Esophagus squamous epithelium (tissue), 5 donors: ENCODE data around the gene PDZRN3. TPM values are rescaled to one million over a fixed set of nuclear protein-coding genes. Genes with fewer than 3 reads are reported as not detected.

Experiments used
- DNase-seq: peaks from one replicate; lab custom pipeline; 2025; lab: John Stamatoyannopoulos, UW
- H3K27ac ChIP-seq, 4 donors: fragments of 200-600 bp; sonication (generic); one replicate each; pipeline ENCODE4 v1.5.1; 2016 to 2019; ENCODE audit warnings: mild to moderate bottlenecking in 1 of 4
- H3K27me3 ChIP-seq, 4 donors: fragments of 200-600 bp; sonication (generic); 1 replicate in 3 of 4; 2 replicates in 1 of 4; pipeline versions ENCODE4 v1.5.1 to v1.6.0; 2017 to 2021; ENCODE audit warnings: antibody characterized with exemption in 1 of 4
- H3K36me3 ChIP-seq, 3 donors: fragments of 200-600 bp; sonication (generic); one replicate each; pipeline ENCODE4 v1.5.1; 2016 to 2019
- H3K4me1 ChIP-seq, 3 donors: fragments of 200-600 bp; sonication (generic); one replicate each; pipeline ENCODE4 v1.5.1; 2017 to 2019
- H3K4me3 ChIP-seq, 4 donors: fragments of 200-600 bp; sonication (generic); 1 replicate in 3 of 4; 2 replicates in 1 of 4; pipeline ENCODE4 v1.5.1; 2016 to 2019; ENCODE audit warnings: mild to moderate bottlenecking in 2 of 4, moderate library complexity in 1 of 4
- H3K9me3 ChIP-seq, 3 donors: fragments of 200-600 bp; sonication (generic); one replicate each; pipeline ENCODE4 v1.5.1; 2016 to 2019
- POLR2A ChIP-seq, 4 donors: fragments of 450-650 bp; IDR thresholded peaks; one replicate each; pipeline ENCODE4 v1.6.1; 2017; ENCODE audit warnings: antibody characterized with exemption in 4 of 4, mild to moderate bottlenecking in 4 of 4, moderate library complexity in 3 of 4
- WGBS, 2 donors: methylation state at CpG; one replicate each; pipeline ENCODE4 v1.1.5; 2018; 5-methylcytosine and 5-hydroxymethylcytosine counted together
- intact Hi-C: fragments of 100-400 bp; cut with DNase I; formaldehyde crosslinking; loops from one replicate; pipeline ENCODE4 v1.15.0; 2022
- total RNA-seq, 4 donors: library from RNA; depleted of rRNA; stranded (reverse); fragments of >200 nt; gene quantifications; one replicate each; pipeline ENCODE4 v1.1.0, GENCODE V29; 2016
- TF ChIP-seq, protein P1 (sequence below), 6 experiments: fragments of 450-650 bp in 4 of 6; fragments of 200-600 bp in 2 of 6; sonication (generic) in 2 of 6; IDR thresholded peaks; one replicate each; pipeline ENCODE4 v1.5.1; 2016 to 2019; ENCODE audit warnings: antibody characterized with exemption in 6 of 6, mild to moderate bottlenecking in 4 of 6, moderate library complexity in 4 of 6
- donor health status: DM: yes; HTN: yes; CAD: no.

Gene PDZRN3
- total RNA-seq, 4 donors from 2014 or later, result 22.1 to 54.9 (median 38.9) TPM

DNA sequence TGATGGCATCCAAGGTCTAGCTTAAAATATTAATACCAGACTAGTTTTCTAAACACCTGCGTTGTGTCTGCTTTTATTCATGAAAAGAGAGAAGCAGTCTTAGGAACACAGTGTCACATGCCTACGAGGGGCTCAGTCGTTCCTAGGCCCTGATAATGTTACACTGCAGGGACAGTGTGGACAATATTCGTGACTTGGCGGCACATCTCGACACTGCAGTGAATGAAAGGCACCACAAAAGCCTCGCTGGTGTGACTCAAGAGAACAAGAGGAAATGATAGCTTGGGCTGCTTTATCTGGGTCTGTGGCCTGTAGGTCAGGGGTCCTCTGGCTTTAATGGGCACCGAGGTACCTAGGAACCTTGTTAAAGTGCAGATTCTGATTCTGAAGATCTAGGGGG lies 226.7 kb downstream of the PDZRN3 start:
- Histone ChIP-seq H3K27me3 (no peaks in the 10 kb centered on the region), H3K36me3 (peaks cover 0 to 14% (median 0%) of the 10 kb centered on the region in 3 donors), H3K4me1 (peaks cover 0 to 32% (median 6%) of the 10 kb centered on the region in 3 donors), H3K4me3 (no peak overlapping the region), H3K27ac (peak overlapping the region in 2 of 4 donors; percentile 16 to 33), H3K9me3 (no peaks in the 10 kb centered on the region)
- intact Hi-C loops, result no loop called here
- TF ChIP-seq, protein P1, sequence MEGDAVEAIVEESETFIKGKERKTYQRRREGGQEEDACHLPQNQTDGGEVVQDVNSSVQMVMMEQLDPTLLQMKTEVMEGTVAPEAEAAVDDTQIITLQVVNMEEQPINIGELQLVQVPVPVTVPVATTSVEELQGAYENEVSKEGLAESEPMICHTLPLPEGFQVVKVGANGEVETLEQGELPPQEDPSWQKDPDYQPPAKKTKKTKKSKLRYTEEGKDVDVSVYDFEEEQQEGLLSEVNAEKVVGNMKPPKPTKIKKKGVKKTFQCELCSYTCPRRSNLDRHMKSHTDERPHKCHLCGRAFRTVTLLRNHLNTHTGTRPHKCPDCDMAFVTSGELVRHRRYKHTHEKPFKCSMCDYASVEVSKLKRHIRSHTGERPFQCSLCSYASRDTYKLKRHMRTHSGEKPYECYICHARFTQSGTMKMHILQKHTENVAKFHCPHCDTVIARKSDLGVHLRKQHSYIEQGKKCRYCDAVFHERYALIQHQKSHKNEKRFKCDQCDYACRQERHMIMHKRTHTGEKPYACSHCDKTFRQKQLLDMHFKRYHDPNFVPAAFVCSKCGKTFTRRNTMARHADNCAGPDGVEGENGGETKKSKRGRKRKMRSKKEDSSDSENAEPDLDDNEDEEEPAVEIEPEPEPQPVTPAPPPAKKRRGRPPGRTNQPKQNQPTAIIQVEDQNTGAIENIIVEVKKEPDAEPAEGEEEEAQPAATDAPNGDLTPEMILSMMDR (IDR thresholded peaks at IDR 0.05), result no peak
- TF ChIP-seq POLR2A (IDR thresholded peaks at IDR 0.05), result no peak
- no peak for DNase-seq
- WGBS, 2 donors, result 88% methylated on average over 8 of the region's 8 CpGs

DNA sequence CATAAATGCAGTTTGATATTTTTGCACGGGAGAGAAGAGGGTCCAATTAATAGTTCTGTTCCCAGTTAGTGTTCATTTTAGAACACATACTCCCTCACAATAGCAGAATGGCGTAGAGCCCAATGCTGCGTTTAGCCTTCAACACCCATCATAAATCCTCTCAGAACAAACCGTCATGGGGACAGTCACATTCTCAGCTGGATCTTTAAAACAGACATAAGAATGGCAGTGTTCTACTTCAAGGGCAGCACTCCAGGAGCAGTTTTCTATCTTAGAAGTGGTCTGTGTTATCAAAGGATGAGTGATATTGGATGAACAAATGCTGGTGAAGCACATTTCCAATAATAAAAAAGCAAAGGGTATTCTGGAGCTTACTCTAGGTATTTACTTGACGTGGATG lies 230.5 kb downstream of the PDZRN3 start:
- Histone ChIP-seq H3K27ac (no peak overlapping the region), H3K9me3 (no peaks in the 10 kb centered on the region), H3K4me1 (peaks cover 0 to 6% (median 0%) of the 10 kb centered on the region in 3 donors), H3K36me3 (peaks cover 0 to 32% (median 0%) of the 10 kb centered on the region in 3 donors), H3K27me3 (no peaks in the 10 kb centered on the region), H3K4me3 (no peak overlapping the region)
- DNase-seq, result no peak
- intact Hi-C loops, result no loop called here
- TF ChIP-seq, protein P1 (IDR thresholded peaks at IDR 0.05), result no peak
- TF ChIP-seq POLR2A (IDR thresholded peaks at IDR 0.05), result no peak
- 82 to 85% methylated on average over 5 of the region's 5 CpGs for WGBS, 2 donors

DNA sequence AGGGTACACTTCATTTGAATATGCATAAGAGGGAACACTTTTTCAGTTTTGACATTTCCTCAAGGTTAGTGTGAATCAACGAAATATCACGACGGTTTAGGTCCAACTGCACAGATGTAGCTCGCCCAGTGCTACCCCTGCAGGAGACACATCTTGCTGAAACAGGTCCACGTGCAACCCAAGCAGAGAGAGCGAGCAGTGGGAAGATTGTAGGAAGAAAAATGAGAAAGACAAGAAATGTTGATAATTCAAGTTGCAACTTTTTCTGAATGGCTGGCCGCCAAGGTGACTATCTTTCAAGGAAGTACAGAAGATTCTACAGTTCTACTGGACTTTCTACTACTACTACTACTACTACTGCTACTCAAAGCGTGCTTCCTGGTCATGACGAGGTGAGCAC lies 231.7 kb downstream of the PDZRN3 start:
- peaks cover 0 to 38% (median 0%) of the 10 kb centered on the region in 3 donors for H3K36me3 ChIP-seq
- WGBS, 2 donors, result 85 to 91% methylated on average over 9 of the region's 9 CpGs
- H3K9me3 ChIP-seq, result no peaks in the 10 kb centered on the region
- intact Hi-C loops, result no loop called here
- H3K4me1 ChIP-seq, result no peaks in the 10 kb centered on the region
- no peak overlapping the region for H3K27ac ChIP-seq
- no peak for TF ChIP-seq POLR2A (IDR thresholded peaks at IDR 0.05)
- TF ChIP-seq, protein P1 (IDR thresholded peaks at IDR 0.05), result no peak
- no peak overlapping the region for H3K4me3 ChIP-seq
- no peaks in the 10 kb centered on the region for H3K27me3 ChIP-seq
- DNase-seq, result no peak

DNA sequence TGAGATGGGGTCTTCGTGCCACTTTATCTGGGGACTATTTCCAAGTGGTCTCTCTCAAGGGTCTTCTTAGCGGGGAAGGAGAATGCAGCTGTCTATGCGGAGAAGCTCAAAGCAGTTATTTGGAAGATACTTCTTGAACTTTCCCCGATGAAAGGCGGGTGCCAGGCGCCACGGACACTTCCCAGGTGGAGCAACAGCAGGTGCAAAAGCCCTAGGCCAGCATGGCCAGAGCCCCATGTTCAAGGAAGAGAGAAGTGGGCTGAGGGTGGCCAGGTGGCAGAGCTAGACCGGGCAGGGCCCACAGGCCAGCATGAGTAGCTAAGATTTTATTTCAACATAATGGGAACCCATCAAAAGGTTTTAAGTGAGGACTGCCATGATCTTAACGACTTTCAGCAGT lies 232.8 kb downstream of the PDZRN3 start:
- DNase-seq, result no peak
- Histone ChIP-seq H3K27ac (peak overlapping the region in 2 of 4 donors; percentile 38 to 41), H3K4me3 (no peak overlapping the region), H3K36me3 (peaks cover 0 to 43% (median 0%) of the 10 kb centered on the region in 3 donors), H3K27me3 (no peaks in the 10 kb centered on the region), H3K9me3 (no peaks in the 10 kb centered on the region), H3K4me1 (no peaks in the 10 kb centered on the region)
- TF ChIP-seq, protein P1 (IDR thresholded peaks at IDR 0.05), result no peak
- no peak for TF ChIP-seq POLR2A (IDR thresholded peaks at IDR 0.05)
- intact Hi-C loops, result no loop called here
- 77 to 81% methylated on average over 6 to 7 of the region's 9 CpGs for WGBS, 2 donors

DNA sequence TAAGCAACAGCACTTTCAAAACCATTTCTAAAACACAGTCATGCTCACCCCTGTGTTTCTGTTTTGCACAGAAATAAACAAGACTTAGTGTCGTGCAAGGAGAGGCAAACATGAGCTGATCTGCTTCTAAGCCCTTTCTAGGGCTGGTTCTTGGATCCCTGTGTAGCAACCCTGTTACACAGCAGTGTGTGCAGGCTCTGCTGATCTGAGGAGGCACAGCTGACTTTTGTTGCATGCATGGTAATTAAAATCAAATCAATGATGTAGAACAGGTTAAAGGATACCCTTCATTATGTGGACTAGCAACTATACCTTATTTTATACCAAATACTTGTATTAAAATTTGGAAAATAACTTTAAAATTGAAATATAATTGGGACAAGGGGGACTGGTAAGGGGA lies 234.8 kb downstream of the PDZRN3 start:
- H3K27me3 ChIP-seq, result no peaks in the 10 kb centered on the region
- DNase-seq, result no peak
- peak overlapping the region in 2 of 4 donors; percentile 41 to 66 for H3K27ac ChIP-seq
- intact Hi-C loops, result no loop called here
- 18 to 50% methylated on average over 1 of the region's 1 CpG for WGBS, 2 donors
- peaks cover 0 to 45% (median 2%) of the 10 kb centered on the region in 3 donors for H3K36me3 ChIP-seq
- no peaks in the 10 kb centered on the region for H3K9me3 ChIP-seq
- H3K4me3 ChIP-seq, result no peak overlapping the region
- no peak for TF ChIP-seq POLR2A (IDR thresholded peaks at IDR 0.05)
- TF ChIP-seq, protein P1 (IDR thresholded peaks at IDR 0.05), result no peak
- no peaks in the 10 kb centered on the region for H3K4me1 ChIP-seq
